BE2C (cell line): Measurements from ENCODE around the gene SEMA4D.

Experiments used
- DNase-seq: peaks from one replicate; pipeline ENCODE4 v3.0.0-alpha.2; 2020
- H3K27me3 ChIP-seq: fragments of 250-450 bp; sonication (Bioruptor Pico); 2 replicates; pipeline ENCODE4 v1.5.1; 2020; ENCODE audit warnings: mild to moderate bottlenecking
- H3K36me3 ChIP-seq: fragments of 250-450 bp; sonication (Bioruptor Pico); 2 replicates; pipeline ENCODE4 v1.5.1; 2020; ENCODE audit warnings: mild to moderate bottlenecking
- H3K4me1 ChIP-seq: fragments of 250-450 bp; sonication (Bioruptor Pico); 2 replicates; pipeline ENCODE4 v1.5.1; 2020
- H3K4me3 ChIP-seq: 2 replicates; pipeline ENCODE4 v1.5.1; 2011; ENCODE audit warnings: low read depth, low read length
- H3K9me3 ChIP-seq: fragments of 250-450 bp; sonication (Bioruptor Pico); 2 replicates; pipeline ENCODE4 v1.5.1; 2020
- CTCF ChIP-seq: IDR thresholded peaks from 2 replicates; pipeline ENCODE4 v1.5.1; 2012; ENCODE audit warnings: mild to moderate bottlenecking, low read depth, low read length

The SEMA4D gene

GRCh38 chr9:89410641-89411350 is 87.1 kb downstream of the SEMA4D start:
- Histone ChIP-seq H3K36me3 (no peaks in the 10 kb centered on the region), H3K4me1 (peaks cover 12% of the 10 kb centered on the region), H3K27me3 (no peaks in the 10 kb centered on the region), H3K9me3 (peaks cover 3% of the 10 kb centered on the region; the same call in 1 of the 2 replicates), H3K4me3 (no peak overlapping the region)
- no peak for DNase-seq
- TF ChIP-seq CTCF: peak; percentile 48

GRCh38 chr9:89410022-89410421 is 87.9 kb downstream of the SEMA4D start:
- Histone ChIP-seq H3K36me3 (no peaks in the 10 kb centered on the region), H3K4me1 (peaks cover 12% of the 10 kb centered on the region), H3K4me3 (no peak overlapping the region), H3K27me3 (no peaks in the 10 kb centered on the region), H3K9me3 (peaks cover 3% of the 10 kb centered on the region; the same call in 1 of the 2 replicates)
- TF ChIP-seq CTCF: no peak
- no peak for DNase-seq

GRCh38 chr9:89409466-89409865 is 88.4 kb downstream of the SEMA4D start:
- H3K4me3 ChIP-seq: no peak overlapping the region
- no peaks in the 10 kb centered on the region for H3K36me3 ChIP-seq
- DNase-seq: no peak
- H3K9me3 ChIP-seq: peaks cover 3% of the 10 kb centered on the region; the same call in 1 of the 2 replicates
- H3K4me1 ChIP-seq: peaks cover 11% of the 10 kb centered on the region
- no peaks in the 10 kb centered on the region for H3K27me3 ChIP-seq
- no peak for TF ChIP-seq CTCF

- no peaks in the 10 kb centered on the region for H3K27me3 ChIP-seq
- peaks cover 3% of the 10 kb centered on the region; the same call in 1 of the 2 replicates for H3K9me3 ChIP-seq
- no peak for DNase-seq
- no peaks in the 10 kb centered on the region for H3K36me3 ChIP-seq
- peaks cover 7% of the 10 kb centered on the region for H3K4me1 ChIP-seq
- no peak overlapping the region for H3K4me3 ChIP-seq
- TF ChIP-seq CTCF: no peak
These were observed 89.2 kb downstream of the SEMA4D start for GRCh38 chr9:89408628-89409101.

- no peak for DNase-seq
- Histone ChIP-seq H3K36me3 (no peaks in the 10 kb centered on the region), H3K27me3 (no peaks in the 10 kb centered on the region), H3K4me3 (no peak overlapping the region), H3K4me1 (peaks cover 7% of the 10 kb centered on the region), H3K9me3 (peaks cover 3% of the 10 kb centered on the region; the same call in 1 of the 2 replicates)
- no peak for TF ChIP-seq CTCF
These were observed 90.8 kb downstream of the SEMA4D start for GRCh38 chr9:89407070-89407469.

GRCh38 chr9:89405826-89406225 is 92.1 kb downstream of the SEMA4D start:
- TF ChIP-seq CTCF: no peak
- no peaks in the 10 kb centered on the region for H3K27me3 ChIP-seq
- H3K4me1 ChIP-seq: peaks cover 2% of the 10 kb centered on the region
- H3K36me3 ChIP-seq: no peaks in the 10 kb centered on the region
- H3K9me3 ChIP-seq: peaks cover 3% of the 10 kb centered on the region; the same call in 1 of the 2 replicates
- no peak for DNase-seq
- H3K4me3 ChIP-seq: no peak overlapping the region
